ENCODE results near the gene AEBP1.

- TF ChIP-seq CTCF (IDR thresholded peaks at IDR 0.05; ENCODE audit: insufficient read depth, low read depth, low read length), result no peak
- TF ChIP-seq EZH2 (IDR thresholded peaks at IDR 0.05; ENCODE audit: insufficient read depth, low read length), result no peak
These were observed 58.0 kb downstream of the AEBP1 start for GRCh38 chr7:44162179-44162578.

Measured in astrocyte (in vitro differentiated cells and primary cell).